B cell (primary cell): ENCODE results near the gene USP36. TPM values are rescaled to one million over a fixed set of nuclear protein-coding genes. Genes with fewer than 3 reads are reported as not detected.
A peak's percentile ranks its signal among the peaks of the same experiment; 100 is the strongest.

Experiments used
- ATAC-seq: fragments of 200-7000 bp; cut with Tn5 transposase; one replicate; pipeline ENCODE4 v1.10.0; 2021; ENCODE audit warnings: low read depth, mild to moderate bottlenecking, moderate number of reproducible peaks, moderate library complexity
- CTCF ChIA-PET: fragments of 350-600 bp; sonication (Branson Sonifier 250); formaldehyde crosslinking; loops from one replicate; lab custom pipeline; 2021; ENCODE audit warnings: antibody characterized with exemption, inconsistent platforms; lab: Charles Lee
- POLR2A ChIA-PET: fragments of 350-600 bp; sonication (Branson Sonifier 250); formaldehyde crosslinking; loops from one replicate; lab custom pipeline; 2021; ENCODE audit warnings: antibody characterized with exemption; lab: Charles Lee
- DNase-seq: peaks from one replicate; pipeline ENCODE4 v3.0.0; 2013
- H2AFZ ChIP-seq: 2 replicates; pipeline ENCODE4 v1.6.1; 2012; ENCODE audit warnings: mild to moderate bottlenecking, low read depth, low read length; ENCODE audit not compliant: insufficient read depth, poor library complexity, severe bottlenecking
- H3K27ac ChIP-seq, 2 donors: 1 replicate in 1 of 2; 2 replicates in 1 of 2; pipeline ENCODE4 v1.5.1; 2012 to 2013; ENCODE audit warnings: low read length in 2 of 2, mild to moderate bottlenecking in 2 of 2, moderate library complexity in 1 of 2
- H3K27me3 ChIP-seq, 4 experiments: fragments of 200-600 bp in 1 of 4; sonication (generic) in 1 of 4; replicated peaks in 1 of 4; 1 replicate in 2 of 4; 2 replicates in 2 of 4; pipeline versions ENCODE4 v1.6.1 to v1.7.0; 2013 to 2016; ENCODE audit warnings: low read length in 3 of 4, mild to moderate bottlenecking in 2 of 4, mixed read lengths in 1 of 4, moderate library complexity in 1 of 4; ENCODE audit not compliant: insufficient read depth in 4 of 4, control insufficient read depth in 3 of 4; ENCODE audit errors: control extremely low read depth in 1 of 4
- H3K36me3 ChIP-seq, 2 experiments: replicated peaks in 1 of 2; 1 replicate in 1 of 2; 2 replicates in 1 of 2; pipeline versions ENCODE4 v1.6.1 to v1.7.1; 2013; ENCODE audit warnings: low read length in 1 of 2; ENCODE audit not compliant: insufficient read depth in 2 of 2, control insufficient read depth in 1 of 2; ENCODE audit errors: control extremely low read depth in 1 of 2, extremely low read depth in 1 of 2
- H3K4me1 ChIP-seq, 2 donors: fragments of 200-600 bp in 1 of 2; sonication (generic) in 1 of 2; 1 replicate in 1 of 2; 2 replicates in 1 of 2; pipeline versions ENCODE4 v1.5.1 to v1.6.1; 2013 to 2017; ENCODE audit warnings: low read length in 2 of 2; ENCODE audit not compliant: control insufficient read depth in 2 of 2, insufficient read depth in 2 of 2
- H3K4me2 ChIP-seq: replicated peaks from 2 replicates; pipeline ENCODE3; 2012; ENCODE audit warnings: mild to moderate bottlenecking, low read depth, low read length; ENCODE audit not compliant: poor library complexity, severe bottlenecking
- H3K4me3 ChIP-seq, 5 experiments: fragments of 200-600 bp in 1 of 5; sonication (generic) in 1 of 5; 1 replicate in 3 of 5; 2 replicates in 2 of 5; pipeline versions ENCODE4 v1.5.1 to v1.7.0; 2011 to 2016; ENCODE audit warnings: low read length in 4 of 5, mild to moderate bottlenecking in 4 of 5, low read depth in 2 of 5, control low read depth in 1 of 5, moderate library complexity in 1 of 5; ENCODE audit not compliant: insufficient read depth in 1 of 5; ENCODE audit errors: control extremely low read depth in 1 of 5, extremely low read depth in 1 of 5
- H3K79me2 ChIP-seq: fragments of 200-600 bp; sonication (generic); one replicate; pipeline ENCODE4 v1.6.0; 2016; ENCODE audit warnings: low read length; ENCODE audit not compliant: control insufficient read depth, insufficient read depth
- H3K9ac ChIP-seq: fragments of 200-600 bp; sonication (generic); 2 replicates; pipeline ENCODE4 v1.6.1; 2017; ENCODE audit warnings: mild to moderate bottlenecking, low read length, moderate library complexity
- H3K9me3 ChIP-seq, 3 donors: one replicate each; pipeline versions ENCODE4 v1.6.1 to v1.7.1; 2013; ENCODE audit warnings: low read length in 2 of 3; ENCODE audit not compliant: control insufficient read depth in 2 of 3, insufficient read depth in 1 of 3; ENCODE audit errors: control extremely low read depth in 1 of 3
- H4K20me1 ChIP-seq: 2 replicates; pipeline ENCODE4 v1.6.0; 2012; ENCODE audit warnings: mild to moderate bottlenecking, low read length; ENCODE audit not compliant: insufficient read depth, control insufficient read depth, poor library complexity, severe bottlenecking
- H3K27ac Mint-ChIP-seq: one replicate; pipeline ENCODE4 v1.8.0; 2021; ENCODE audit warnings: mixed read lengths
- H3K27me3 Mint-ChIP-seq: one replicate; pipeline ENCODE4 v1.8.0; 2021; ENCODE audit warnings: mixed read lengths
- H3K4me1 Mint-ChIP-seq: one replicate; pipeline ENCODE4 v1.8.0; 2021; ENCODE audit warnings: mixed read lengths
- H3K4me3 Mint-ChIP-seq: one replicate; pipeline ENCODE4 v1.8.0; 2021; ENCODE audit warnings: mixed read lengths
- H3K9me3 Mint-ChIP-seq: one replicate; pipeline ENCODE4 v1.8.0; 2022; ENCODE audit warnings: mixed read lengths; ENCODE audit not compliant: insufficient read depth
- CTCF ChIP-seq: fragments of 200-600 bp; IDR thresholded peaks from one replicate; pipeline ENCODE4 v1.8.0; 2022; ENCODE audit warnings: antibody characterized with exemption, mild to moderate bottlenecking
- EZH2 ChIP-seq: IDR thresholded peaks from 2 replicates; pipeline ENCODE4 v1.6.1; 2012; ENCODE audit warnings: borderline replicate concordance, low read depth, mild to moderate bottlenecking, moderate library complexity, low read length; ENCODE audit not compliant: insufficient read depth, poor library complexity, severe bottlenecking
- WGBS: methylation state at CpG from one replicate; pipeline ENCODE4 v1.1.5; 2013; ENCODE audit warnings: missing lambda C conversion rate; ENCODE audit not compliant: insufficient coverage; 5-methylcytosine and 5-hydroxymethylcytosine counted together
- intact Hi-C: fragments of 100-400 bp; cut with micrococcal nuclease; formaldehyde crosslinking; loops from one replicate; pipeline ENCODE4 v1.10.0; 2022
- polyA plus RNA-seq: library from polyadenylated mRNA; depleted of rRNA; stranded (reverse); fragments of >200 nt; gene quantifications from 2 replicates; pipeline ENCODE4 v1.2.3, GENCODE V29; 2012
- total RNA-seq, 2 donors: library from RNA; stranded (reverse); fragments of 120-200 nt in 1 of 2; gene quantifications; 1 replicate in 1 of 2; 2 replicates in 1 of 2; pipeline versions ENCODE4 v1.2.3 to v1.2.4, GENCODE V29; 2013 to 2022

The USP36 gene
- total and polyA plus RNA-seq, 2 donors (not counting 1 experiment from before 2014, with no cell fraction given): 52.2 to 137 TPM

GRCh38 chr17:78819402-78819801 lies 21.2 kb downstream of the USP36 start:
- H3K9me3 Mint-ChIP-seq: no peaks in the 10 kb centered on the region
- Histone ChIP-seq H3K36me3 (peaks cover 5 to 79% of the 10 kb centered on the region in 2 experiments), H3K9me3 (no peaks in the 10 kb centered on the region), H3K4me2 (peak overlapping the region; percentile 13), H3K27me3 (no peaks in the 10 kb centered on the region), H3K79me2 (peaks cover 19% of the 10 kb centered on the region), H3K4me3 (no peak overlapping the region), H3K27ac (peak overlapping the region in 1 of 2 donors; percentile 7), H2AFZ (no peak overlapping the region), H3K9ac (no peak overlapping the region), H3K4me1 (peaks cover 8 to 11% of the 10 kb centered on the region in 2 donors), H4K20me1 (peaks cover 20% of the 10 kb centered on the region)
- no peak for TF ChIP-seq EZH2
- no peak for TF ChIP-seq CTCF
- WGBS: 81% methylated on average over 5 of the region's 8 CpGs
- CTCF ChIA-PET: interaction anchor here (0.9 to 1.3 kb wide), 2 partner anchors 91 to 321 kb away, joined by 3 read pairs; no protein-coding TSS in a partner anchor
- DNase-seq (no peak), ATAC-seq (no peak)
- POLR2A ChIA-PET: interaction anchor here (0.6 to 0.7 kb wide), 2 partner anchors 152 to 434 kb away, joined by 4 read pairs; no protein-coding TSS in a partner anchor
- H3K4me3 Mint-ChIP-seq: no peak overlapping the region
- H3K4me1 Mint-ChIP-seq: peaks cover 14% of the 10 kb centered on the region
- H3K27me3 Mint-ChIP-seq: no peaks in the 10 kb centered on the region
- H3K27ac Mint-ChIP-seq: peak overlapping the region; percentile 33
- intact Hi-C loops: no loop called here

GRCh38 chr17:78818932-78819331 lies 21.7 kb downstream of the USP36 start:
- DNase-seq (no peak), ATAC-seq (peak; percentile 66)
- Histone ChIP-seq H3K4me1 (peaks cover 8 to 11% of the 10 kb centered on the region in 2 donors), H3K9me3 (no peaks in the 10 kb centered on the region), H3K4me2 (peak overlapping the region; percentile 13), H3K36me3 (peaks cover 5 to 79% of the 10 kb centered on the region in 2 experiments), H3K4me3 (no peak overlapping the region), H2AFZ (no peak overlapping the region), H3K27ac (peak overlapping the region in 1 of 2 donors; percentile 7), H3K9ac (no peak overlapping the region), H3K27me3 (no peaks in the 10 kb centered on the region), H3K79me2 (peaks cover 24% of the 10 kb centered on the region), H4K20me1 (peaks cover 16% of the 10 kb centered on the region)
- ChIA-PET CTCF (interaction anchor here (0.9 to 1.3 kb wide), 3 partner anchors 20 to 320 kb away, joined by 3 to 5 read pairs (median 3); no protein-coding TSS in a partner anchor), POLR2A (interaction anchor here (0.7 kb wide), 1 partner anchor 153 kb away, joined by 4 read pairs; no protein-coding TSS in a partner anchor)
- Mint-ChIP-seq H3K4me1 (peaks cover 14% of the 10 kb centered on the region), H3K9me3 (no peaks in the 10 kb centered on the region), H3K4me3 (peak overlapping the region; percentile 8), H3K27me3 (no peaks in the 10 kb centered on the region), H3K27ac (peak overlapping the region; percentile 33)
- TF ChIP-seq CTCF (no peak), EZH2 (no peak)
- intact Hi-C loops: no loop called here
- 4% methylated on average over 3 of the region's 6 CpGs for WGBS
